Placental pericyte (primary cell): ENCODE measurements around the gene CRIP1. TPM values are rescaled to one million over a fixed set of nuclear protein-coding genes. Genes with fewer than 3 reads are reported as not detected.

Experiments
- total RNA-seq: library from RNA; depleted of rRNA; stranded (reverse); fragments of >200 nt; gene quantifications from 2 replicates; pipeline ENCODE4 v1.2.3, GENCODE V29; 2012

The CRIP1 gene
- total RNA-seq, result 5.3 and 7.3 TPM in 2 replicates

DNA sequence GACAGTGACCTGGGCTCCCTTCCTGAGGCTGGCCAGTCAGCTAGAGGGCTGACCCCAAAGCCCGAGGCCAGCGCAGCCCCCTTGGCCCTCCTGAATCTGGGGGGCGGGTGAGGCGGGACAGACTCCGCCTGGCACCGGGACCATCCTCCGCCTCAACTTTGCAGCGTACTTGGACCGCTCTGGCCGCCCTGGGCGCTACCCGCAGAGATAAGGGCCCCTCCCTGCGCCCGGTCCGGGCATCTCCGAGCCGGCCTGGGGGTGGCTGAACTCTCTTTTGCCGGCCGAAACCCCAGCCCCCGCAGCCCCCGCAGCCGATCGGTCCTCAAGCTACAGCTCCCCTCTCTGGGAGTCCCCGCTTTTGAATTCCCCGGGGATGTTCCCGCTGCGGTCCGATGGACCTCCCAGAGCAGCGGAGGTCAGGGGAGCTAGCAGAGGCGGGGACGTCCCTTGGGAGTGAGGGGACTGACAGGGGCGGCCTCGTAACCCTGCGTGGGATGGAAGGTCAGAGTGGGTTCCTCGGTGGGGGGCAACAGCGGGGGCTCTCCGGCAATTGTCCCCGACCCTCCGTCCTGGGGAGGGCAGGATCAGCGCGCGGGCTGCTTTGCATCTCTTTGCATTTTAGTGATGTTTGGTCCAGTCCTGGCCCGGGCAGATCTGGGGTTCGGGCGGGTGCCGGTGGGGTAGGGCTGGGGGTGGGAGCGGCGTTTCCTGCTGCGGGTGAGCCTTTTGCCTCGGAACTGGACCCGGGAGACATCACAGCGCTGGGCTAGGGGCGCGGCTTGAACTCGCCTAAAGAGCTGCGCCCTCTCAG is at the start of gene CRIP1:
Gene CRIP1, plus strand, starts transcription at position 724 of the 811 bp plus-strand sequence. CDS start 374 bp downstream, outside the sequence.

GRCh38 chr14:105474483-105475268 is 12.0 kb upstream of the CRIP1 start, which contains the start of gene CRIP2:
Gene CRIP2, plus strand, starts transcription at chr14:105474821. Its CDS starts 42 bp downstream, at chr14:105474863.

GRCh38 chr14:105490572-105491365 is 4.1 kb downstream of the CRIP1 start, which contains the start of gene TEDC1:
Gene TEDC1, plus strand, starts transcription at chr14:105491246. Its CDS starts 130 bp downstream, at chr14:105491376.

GRCh38 chr14:105525861-105526775 is 39.4 kb downstream of the CRIP1 start, which contains the start of gene TMEM121:
Gene TMEM121, plus strand, starts transcription at chr14:105526583. Its CDS starts 2,252 bp downstream, at chr14:105528835.

Other genes with a start within 250 kb of the CRIP1 start
- 52.7 and 106 TPM in 2 replicates for gene BTBD6, start 238.4 kb upstream of the CRIP1 start, total RNA-seq
- 33.3 and 50.1 TPM in 2 replicates for gene BRF1, start 185.9 kb upstream of the CRIP1 start, total RNA-seq
- gene PACS2, start 172.1 kb upstream of the CRIP1 start, total RNA-seq, result 57.3 and 62.3 TPM in 2 replicates
- under 0.01 TPM in 1 of 2 replicates, not detected in the other for gene TEX22, start 88.3 kb upstream of the CRIP1 start, total RNA-seq
- gene MTA1, start 67.1 kb upstream of the CRIP1 start, total RNA-seq, result 62.3 and 72.2 TPM in 2 replicates
- 10.5 and 60.7 TPM in 2 replicates for gene CRIP2, start 12.1 kb upstream of the CRIP1 start, total RNA-seq
- gene TEDC1, start 4.4 kb downstream of the CRIP1 start, total RNA-seq, result 2.6 and 25.8 TPM in 2 replicates
- gene TMEM121, start 39.7 kb downstream of the CRIP1 start, total RNA-seq, result 3.3 and 5.7 TPM in 2 replicates